Neural progenitor cell (in vitro differentiated cells): Measurements from ENCODE around the gene SHROOM1. TPM values are rescaled to one million over a fixed set of nuclear protein-coding genes. Genes with fewer than 3 reads are reported as not detected.

Source experiments
- DNase-seq: peaks from one replicate; pipeline ENCODE4 v3.0.0-alpha.2; 2016; ENCODE audit warnings: low spot score
- H2AFZ ChIP-seq: fragments of 200-600 bp; sonication (generic); replicated peaks from 2 replicates; pipeline ENCODE4 v1.6.1; 2016; ENCODE audit warnings: antibody characterized with exemption
- H3F3A ChIP-seq: fragments of 200-600 bp; sonication (generic); 2 replicates; pipeline ENCODE4 v1.6.1; 2016; ENCODE audit warnings: antibody characterized with exemption, low read depth
- H3K27ac ChIP-seq: fragments of 200-600 bp; sonication (generic); 2 replicates; pipeline ENCODE4 v1.5.1; 2016; ENCODE audit warnings: mild to moderate bottlenecking
- H3K27me3 ChIP-seq: fragments of 200-600 bp; sonication (generic); 2 replicates; pipeline ENCODE4 v1.6.1; 2016; ENCODE audit warnings: mild to moderate bottlenecking, moderate library complexity
- H3K36me3 ChIP-seq: fragments of 200-600 bp; sonication (generic); 2 replicates; pipeline ENCODE4 v1.5.1; 2016
- H3K4me1 ChIP-seq: fragments of 200-600 bp; sonication (generic); 2 replicates; pipeline ENCODE4 v1.6.1; 2016; ENCODE audit warnings: mixed run types
- H3K4me2 ChIP-seq: fragments of 200-600 bp; sonication (generic); 2 replicates; pipeline ENCODE4 v1.6.1; 2016
- H3K4me3 ChIP-seq: fragments of 200-600 bp; sonication (generic); 2 replicates; pipeline ENCODE4 v1.5.1; 2016
- H3K79me2 ChIP-seq: fragments of 200-600 bp; sonication (generic); 2 replicates; pipeline ENCODE4 v1.6.1; 2016; ENCODE audit warnings: low read depth
- H3K9ac ChIP-seq: fragments of 200-600 bp; sonication (generic); 2 replicates; pipeline ENCODE4 v1.6.1; 2016
- H3K9me3 ChIP-seq: fragments of 200-600 bp; sonication (generic); 2 replicates; pipeline ENCODE4 v1.5.1; 2016; ENCODE audit warnings: low read depth
- H4K20me1 ChIP-seq: fragments of 200-600 bp; sonication (generic); 2 replicates; pipeline ENCODE4 v1.6.1; 2016; ENCODE audit warnings: low read depth
- H3K27ac Mint-ChIP-seq: 3 replicates; pipeline ENCODE4 v1.8.0; 2021; ENCODE audit warnings: mixed read lengths
- H3K27me3 Mint-ChIP-seq: 2 replicates; pipeline ENCODE4 v1.8.0; 2022; ENCODE audit warnings: low read depth, mild to moderate bottlenecking, inconsistent platforms, moderate library complexity, mixed read lengths; ENCODE audit not compliant: insufficient read depth
- H3K36me3 Mint-ChIP-seq: 3 replicates; pipeline ENCODE4 v1.8.0; 2021; ENCODE audit warnings: mixed read lengths
- H3K4me1 Mint-ChIP-seq: 3 replicates; pipeline ENCODE4 v1.8.0; 2021; ENCODE audit warnings: mixed read lengths
- H3K4me3 Mint-ChIP-seq: 3 replicates; pipeline ENCODE4 v1.8.0; 2021; ENCODE audit warnings: mild to moderate bottlenecking, moderate library complexity, mixed read lengths
- H3K9me3 Mint-ChIP-seq: 3 replicates; pipeline ENCODE4 v1.8.0; 2020; ENCODE audit warnings: mixed read lengths
- EZH2 ChIP-seq: fragments of 200-600 bp; sonication (generic); IDR thresholded peaks from 2 replicates; pipeline ENCODE4 v1.6.1; 2017; ENCODE audit warnings: antibody characterized with exemption, mild to moderate bottlenecking, moderate library complexity
- EZH2phosphoT487 ChIP-seq: fragments of 200-600 bp; sonication (generic); IDR thresholded peaks from 2 replicates; pipeline ENCODE4 v1.6.1; 2017; ENCODE audit warnings: antibody characterized with exemption
- total RNA-seq: library from RNA; depleted of rRNA; stranded (reverse); fragments of >200 nt; gene quantifications from 2 replicates; pipeline ENCODE4 v1.2.3, GENCODE V29; 2015; ENCODE audit warnings: low replicate concordance
- TF ChIP-seq, protein P1 (sequence below): fragments of 200-600 bp; sonication (generic); IDR thresholded peaks from 2 replicates; pipeline ENCODE4 v1.5.1; 2017; ENCODE audit warnings: antibody characterized with exemption, mild to moderate bottlenecking

Gene SHROOM1
- total RNA-seq, 1 donor from 2014 or later, result 0.36 TPM

GRCh38 chr5:132872788-132873118 is 42.3 kb upstream of the SHROOM1 start:
- no peaks in the 10 kb centered on the region for H3K36me3 ChIP-seq
- H3K4me1 Mint-ChIP-seq, result peaks cover 2% of the 10 kb centered on the region
- no peaks in the 10 kb centered on the region for H3K4me1 ChIP-seq
- H3K79me2 ChIP-seq, result peaks cover 5% of the 10 kb centered on the region
- H3K36me3 Mint-ChIP-seq, result peaks cover 12% of the 10 kb centered on the region
- peaks cover 4% of the 10 kb centered on the region for H4K20me1 ChIP-seq
- H3K27me3 ChIP-seq, result no peaks in the 10 kb centered on the region
- H3K9me3 Mint-ChIP-seq, result no peaks in the 10 kb centered on the region
- H3K4me3 ChIP-seq, result no peak overlapping the region
- DNase-seq, result no peak
- H3K27ac ChIP-seq, result no peak overlapping the region
- H3K9ac ChIP-seq, result no peak overlapping the region
- H3K27ac Mint-ChIP-seq, result no peak overlapping the region
- no peak overlapping the region for H3K4me2 ChIP-seq
- no peaks in the 10 kb centered on the region for H3K27me3 Mint-ChIP-seq
- no peak overlapping the region for H2AFZ ChIP-seq
- H3F3A ChIP-seq, result peaks cover 33% of the 10 kb centered on the region
- no peak overlapping the region for H3K4me3 Mint-ChIP-seq
- H3K9me3 ChIP-seq, result no peaks in the 10 kb centered on the region
- TF ChIP-seq EZH2phosphoT487 (no peak), EZH2 (no peak)
- TF ChIP-seq, protein P1, sequence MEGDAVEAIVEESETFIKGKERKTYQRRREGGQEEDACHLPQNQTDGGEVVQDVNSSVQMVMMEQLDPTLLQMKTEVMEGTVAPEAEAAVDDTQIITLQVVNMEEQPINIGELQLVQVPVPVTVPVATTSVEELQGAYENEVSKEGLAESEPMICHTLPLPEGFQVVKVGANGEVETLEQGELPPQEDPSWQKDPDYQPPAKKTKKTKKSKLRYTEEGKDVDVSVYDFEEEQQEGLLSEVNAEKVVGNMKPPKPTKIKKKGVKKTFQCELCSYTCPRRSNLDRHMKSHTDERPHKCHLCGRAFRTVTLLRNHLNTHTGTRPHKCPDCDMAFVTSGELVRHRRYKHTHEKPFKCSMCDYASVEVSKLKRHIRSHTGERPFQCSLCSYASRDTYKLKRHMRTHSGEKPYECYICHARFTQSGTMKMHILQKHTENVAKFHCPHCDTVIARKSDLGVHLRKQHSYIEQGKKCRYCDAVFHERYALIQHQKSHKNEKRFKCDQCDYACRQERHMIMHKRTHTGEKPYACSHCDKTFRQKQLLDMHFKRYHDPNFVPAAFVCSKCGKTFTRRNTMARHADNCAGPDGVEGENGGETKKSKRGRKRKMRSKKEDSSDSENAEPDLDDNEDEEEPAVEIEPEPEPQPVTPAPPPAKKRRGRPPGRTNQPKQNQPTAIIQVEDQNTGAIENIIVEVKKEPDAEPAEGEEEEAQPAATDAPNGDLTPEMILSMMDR, result no peak

DNA sequence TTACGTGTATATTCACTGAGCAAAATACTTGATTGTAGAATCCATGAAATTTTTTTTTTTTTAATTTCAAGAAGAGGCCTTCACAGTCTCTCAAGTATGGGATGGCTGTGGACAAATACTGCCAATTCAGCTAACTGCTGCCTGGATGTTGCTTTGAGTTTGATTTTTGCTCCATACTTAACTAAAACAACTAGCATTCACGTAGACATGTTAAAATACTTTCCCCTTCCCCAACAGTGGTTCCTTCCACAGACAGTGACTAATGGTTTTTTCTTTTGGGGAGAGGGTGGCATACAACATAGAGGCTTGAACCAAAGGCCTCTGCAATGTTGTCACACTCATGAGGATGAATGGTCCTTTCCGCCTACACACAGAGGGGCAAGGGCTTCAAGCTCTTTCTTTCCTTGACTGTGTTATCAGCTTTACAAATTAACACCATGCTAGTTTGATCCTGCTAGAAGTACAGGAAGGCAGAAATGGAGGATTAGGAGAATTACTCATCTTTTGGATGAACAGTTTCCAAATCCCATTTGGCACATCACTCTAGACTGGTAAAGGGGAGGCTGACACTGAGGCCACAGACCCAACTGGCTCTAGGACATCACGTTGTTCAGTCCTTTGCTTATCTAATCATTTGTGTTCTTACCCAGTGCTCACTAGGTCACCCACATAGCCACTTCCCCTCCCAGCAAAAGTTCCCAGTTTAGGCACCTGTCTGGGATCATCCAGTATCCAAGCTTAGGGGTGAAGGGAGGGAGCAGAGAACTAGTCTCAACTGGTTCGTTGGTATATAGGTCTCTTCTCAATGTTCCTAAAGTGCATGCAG is 41.2 kb upstream of the SHROOM1 start:
- Mint-ChIP-seq H3K36me3 (peaks cover 12% of the 10 kb centered on the region), H3K27me3 (no peaks in the 10 kb centered on the region), H3K4me1 (peaks cover 10% of the 10 kb centered on the region), H3K9me3 (no peaks in the 10 kb centered on the region), H3K4me3 (no peak overlapping the region), H3K27ac (no peak overlapping the region)
- no peaks in the 10 kb centered on the region for H3K9me3 ChIP-seq
- H3K4me2 ChIP-seq, result no peak overlapping the region
- peaks cover 4% of the 10 kb centered on the region for H3K4me1 ChIP-seq
- no peaks in the 10 kb centered on the region for H3K27me3 ChIP-seq
- H3K27ac ChIP-seq, result no peak overlapping the region
- H4K20me1 ChIP-seq, result peaks cover 13% of the 10 kb centered on the region
- H3K79me2 ChIP-seq, result peaks cover 16% of the 10 kb centered on the region
- no peak overlapping the region for H2AFZ ChIP-seq
- peaks cover 33% of the 10 kb centered on the region for H3F3A ChIP-seq
- no peak for DNase-seq
- H3K36me3 ChIP-seq, result no peaks in the 10 kb centered on the region
- TF ChIP-seq, protein P1, result no peak
- no peak for TF ChIP-seq EZH2
- no peak for TF ChIP-seq EZH2phosphoT487
- H3K4me3 ChIP-seq, result no peak overlapping the region
- H3K9ac ChIP-seq, result no peak overlapping the region

GRCh38 chr5:132870801-132871200 is 40.4 kb upstream of the SHROOM1 start:
- TF ChIP-seq EZH2, result no peak
- no peak for TF ChIP-seq EZH2phosphoT487
- TF ChIP-seq, protein P1, result no peak
- Mint-ChIP-seq H3K9me3 (no peaks in the 10 kb centered on the region), H3K4me3 (no peak overlapping the region), H3K36me3 (peaks cover 12% of the 10 kb centered on the region), H3K27me3 (no peaks in the 10 kb centered on the region), H3K4me1 (peaks cover 16% of the 10 kb centered on the region), H3K27ac (no peak overlapping the region)
- H3K9me3 ChIP-seq, result no peaks in the 10 kb centered on the region
- peaks cover 6% of the 10 kb centered on the region for H3K4me1 ChIP-seq
- no peak overlapping the region for H2AFZ ChIP-seq
- no peaks in the 10 kb centered on the region for H3K36me3 ChIP-seq
- H3K27me3 ChIP-seq, result no peaks in the 10 kb centered on the region
- no peak for DNase-seq
- no peak overlapping the region for H3K4me3 ChIP-seq
- peaks cover 19% of the 10 kb centered on the region for H3K79me2 ChIP-seq
- peaks cover 13% of the 10 kb centered on the region for H4K20me1 ChIP-seq
- no peak overlapping the region for H3K4me2 ChIP-seq
- H3K9ac ChIP-seq, result no peak overlapping the region
- H3F3A ChIP-seq, result peaks cover 37% of the 10 kb centered on the region
- peak overlapping the region; percentile 9 for H3K27ac ChIP-seq
